Activated CD8-positive, alpha-beta memory T cell treated with anti-CD3 and anti-CD28 coated beads, Interleukin-2, amount 50 U/mL, for 24 hours (primary cell): ENCODE data around the gene HLA-B.

ENCODE experiments used
- DNase-seq: peaks from one replicate; pipeline ENCODE4 v3.0.0-alpha.2; 2020; ENCODE audit errors: extremely low read depth

HLA-B gene

GRCh38 chr6:31307669-31308049, 49.3 kb downstream of the HLA-B start:
- no peak for DNase-seq

GRCh38 chr6:31305703-31306219, 51.2 kb downstream of the HLA-B start:
- DNase-seq: no peak

GRCh38 chr6:31304683-31305082, 52.3 kb downstream of the HLA-B start:
- DNase-seq: no peak
